Measurements from ENCODE around the gene DUSP3. TPM values are rescaled to one million over a fixed set of nuclear protein-coding genes. Genes with fewer than 3 reads are reported as not detected.
A peak's percentile ranks its signal among the peaks of the same experiment; 100 is the strongest.

The DUSP3 gene
- total RNA-seq, 4 donors from 2014 or later, result 33.7 to 58.4 (median 36.8) TPM

DNA sequence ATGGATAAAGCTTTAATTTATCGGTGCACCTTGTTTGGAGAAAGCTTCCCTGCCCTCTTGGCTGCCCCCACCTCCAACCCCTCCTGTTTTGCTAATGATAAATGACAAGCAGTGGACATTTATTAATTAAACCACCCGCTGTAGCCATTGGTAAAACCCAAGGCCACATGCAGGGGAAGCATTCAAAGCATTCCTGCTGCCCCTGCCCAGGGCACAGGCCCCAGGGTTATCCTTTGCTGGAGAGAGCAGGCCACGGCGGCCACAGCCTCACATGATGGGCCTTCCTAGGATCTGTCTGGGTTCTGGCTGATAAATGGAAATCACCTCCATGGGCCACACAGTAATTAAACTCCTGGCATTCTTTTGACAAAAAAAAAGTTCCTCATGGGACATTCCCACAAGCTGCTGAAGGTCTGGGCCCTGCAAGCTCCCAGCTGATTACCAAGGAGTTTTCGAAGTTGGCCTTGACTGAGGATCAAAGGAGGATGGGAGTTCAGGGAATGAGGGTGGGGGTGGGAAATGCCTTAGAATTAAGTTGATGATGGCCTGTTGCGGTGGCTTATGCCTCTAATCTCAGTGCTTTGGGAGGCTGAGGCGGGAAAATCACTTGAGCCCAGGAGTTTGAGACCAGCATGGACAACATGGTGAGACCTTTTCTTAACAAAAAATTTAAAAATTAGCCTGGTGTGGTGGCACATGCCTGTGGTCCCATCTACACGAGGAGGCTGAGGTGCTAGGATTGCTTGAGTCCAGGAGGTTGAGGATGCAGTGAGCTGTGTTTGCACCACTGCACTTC is 55.7 kb downstream of the DUSP3 start:
- 80 to 89% methylated on average over 6 of the region's 8 CpGs for WGBS, 2 donors
- TF ChIP-seq CTCF (IDR thresholded peaks at IDR 0.05), result no peak
- no peak for TF ChIP-seq POLR2A (IDR thresholded peaks at IDR 0.05)
- no peak for DNase-seq
- H3K9me3 ChIP-seq, result no peaks in the 10 kb centered on the region
- H3K4me3 ChIP-seq, result no peak overlapping the region
- intact Hi-C loops (cut with DNase I), result no loop called here
- no peaks in the 10 kb centered on the region for H3K27me3 ChIP-seq
- H3K4me1 ChIP-seq, result peaks cover 0 to 33% (median 12%) of the 10 kb centered on the region in 3 donors
- no peaks in the 10 kb centered on the region for H3K36me3 ChIP-seq
- no peak overlapping the region for H3K27ac ChIP-seq

GRCh38 chr17:43722269-43722619 is 56.5 kb downstream of the DUSP3 start:
- H3K36me3 ChIP-seq, result no peaks in the 10 kb centered on the region
- no peak overlapping the region for H3K27ac ChIP-seq
- 88 to 96% methylated on average over 2 to 3 of the region's 3 CpGs for WGBS, 2 donors
- H3K4me1 ChIP-seq, result peaks cover 0 to 33% (median 12%) of the 10 kb centered on the region in 3 donors
- no peak overlapping the region for H3K4me3 ChIP-seq
- intact Hi-C loops (cut with DNase I), result no loop called here
- H3K27me3 ChIP-seq, result no peaks in the 10 kb centered on the region
- no peaks in the 10 kb centered on the region for H3K9me3 ChIP-seq
- TF ChIP-seq POLR2A (IDR thresholded peaks at IDR 0.05) (no peak), CTCF (IDR thresholded peaks at IDR 0.05) (no peak)
- DNase-seq, result no peak

GRCh38 chr17:43721537-43722268 is 57.1 kb downstream of the DUSP3 start:
- intact Hi-C loops (cut with DNase I), result no loop called here
- WGBS, 2 donors, result 82 to 89% methylated on average over 3 to 4 of the region's 4 CpGs
- no peaks in the 10 kb centered on the region for H3K36me3 ChIP-seq
- no peaks in the 10 kb centered on the region for H3K9me3 ChIP-seq
- no peak for DNase-seq
- H3K4me1 ChIP-seq, result peaks cover 0 to 33% (median 12%) of the 10 kb centered on the region in 3 donors
- H3K27ac ChIP-seq, result peak overlapping the region in 3 of 4 donors; percentile 3 to 96 (median 92)
- no peak overlapping the region for H3K4me3 ChIP-seq
- H3K27me3 ChIP-seq, result no peaks in the 10 kb centered on the region
- TF ChIP-seq CTCF (IDR thresholded peaks at IDR 0.05), result no peak
- TF ChIP-seq POLR2A (IDR thresholded peaks at IDR 0.05), result no peak

- Histone ChIP-seq H3K4me3 (peak overlapping the region; percentile 68 to 86 (median 80)), H3K9me3 (no peaks in the 10 kb centered on the region), H3K27ac (peak overlapping the region; percentile 92 to 96 (median 94)), H3K36me3 (no peaks in the 10 kb centered on the region), H3K4me1 (peaks cover 0 to 33% (median 12%) of the 10 kb centered on the region in 3 donors), H3K27me3 (no peaks in the 10 kb centered on the region)
- DNase-seq, result peak; percentile 10
- whole genome bisulfite sequencing, 2 donors, result 0% methylated on average over 19 to 24 of the region's 64 CpGs
- intact Hi-C loops (cut with DNase I), result no loop called here
- TF ChIP-seq POLR2A (IDR thresholded peaks at IDR 0.05), result peak in 2 of 4 donors; percentile 68 to 70
- TF ChIP-seq CTCF (IDR thresholded peaks at IDR 0.05), result no peak
Measured at GRCh38 chr17:43720311-43721060, 58.3 kb downstream of the DUSP3 start.

Measured in esophagus squamous epithelium (tissue), 5 donors.